ENCODE measurements around the gene MTRFR.
"Not testable (repeated sequence)": the region's sequence is repeated elsewhere in the genome, so short reads cannot be mapped to it uniquely, and the experiment has no call there.

The MTRFR gene

DNA sequence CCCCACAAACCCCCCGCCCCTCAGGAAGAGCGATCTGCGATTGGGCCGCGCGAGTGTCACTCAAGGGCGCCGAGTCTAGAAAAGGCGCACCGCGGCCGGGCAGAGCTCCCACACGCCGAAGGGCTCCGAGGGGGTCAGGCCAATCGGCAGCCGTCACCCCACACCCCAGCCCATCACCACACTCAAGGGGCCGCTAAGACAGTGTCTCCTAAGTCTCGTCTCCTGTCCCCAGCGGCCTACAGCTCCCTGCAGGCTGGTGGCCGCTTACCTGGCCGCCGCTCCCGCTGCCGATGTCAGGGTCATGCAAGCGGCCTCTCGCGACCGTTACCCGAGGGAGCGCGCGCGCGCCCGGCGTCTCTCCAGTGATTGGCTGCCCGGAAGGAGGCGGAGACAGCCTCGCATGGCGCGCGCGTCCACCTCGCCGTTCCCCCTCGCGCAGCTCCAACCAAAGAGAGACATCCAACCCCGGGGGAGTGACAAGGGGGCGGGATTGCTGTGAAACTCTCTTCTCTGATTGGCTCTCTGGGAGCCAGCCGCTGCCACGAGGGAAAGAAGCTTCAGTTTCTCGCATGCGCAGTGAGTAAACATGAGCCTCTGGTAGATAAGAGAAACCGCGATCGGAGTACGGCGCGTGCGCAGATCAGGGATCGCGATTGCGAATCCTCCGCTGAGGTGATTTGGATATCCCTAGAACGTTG is at the start of gene MTRFR, which contains the start of gene MPHOSPH9:
Gene MTRFR (plus strand): TSS at position 630 of the 698 bp plus-strand sequence. CDS start 20,239 bp downstream, outside the sequence.
Gene MPHOSPH9 (minus strand): TSS at position 335 of the 698 bp plus-strand sequence. CDS start 2,777 bp downstream, outside the sequence.
- peak; percentile 100 for DNase-seq (ENCODE audit: low spot score)

GRCh38 chr12:123187637-123188036 is 45.6 kb upstream of the MTRFR start:
- DNase-seq (ENCODE audit: low spot score), result no peak

GRCh38 chr12:123199936-123200335 is 33.3 kb upstream of the MTRFR start:
- DNase-seq (ENCODE audit: low spot score), result no peak

DNA sequence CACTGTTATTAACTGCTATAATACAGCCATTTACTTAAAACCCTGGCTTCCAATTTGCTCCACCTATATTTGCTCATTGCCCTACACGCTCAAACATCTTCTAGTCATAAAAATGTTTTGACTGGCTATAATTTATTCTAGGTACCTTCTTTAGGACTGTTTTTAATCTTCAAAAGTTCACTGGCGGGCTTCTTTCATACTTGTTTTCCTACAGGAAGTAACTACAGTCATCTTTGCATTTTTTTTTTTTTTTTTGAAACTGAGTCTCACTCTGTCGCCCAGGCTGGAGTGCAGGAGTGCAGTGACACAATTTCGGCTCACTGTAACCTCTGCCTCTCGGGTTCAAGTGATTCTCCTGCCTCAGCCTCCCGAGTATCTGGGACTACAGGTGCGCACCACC is 32.8 kb upstream of the MTRFR start:
- DNase-seq (ENCODE audit: low spot score), result no peak

GRCh38 chr12:123206794-123207193 is 26.4 kb upstream of the MTRFR start:
- not testable (repeated sequence) for DNase-seq (ENCODE audit: low spot score)

- DNase-seq (ENCODE audit: low spot score), result not testable (repeated sequence)
Measured at GRCh38 chr12:123207815-123208214, 25.4 kb upstream of the MTRFR start.

DNA sequence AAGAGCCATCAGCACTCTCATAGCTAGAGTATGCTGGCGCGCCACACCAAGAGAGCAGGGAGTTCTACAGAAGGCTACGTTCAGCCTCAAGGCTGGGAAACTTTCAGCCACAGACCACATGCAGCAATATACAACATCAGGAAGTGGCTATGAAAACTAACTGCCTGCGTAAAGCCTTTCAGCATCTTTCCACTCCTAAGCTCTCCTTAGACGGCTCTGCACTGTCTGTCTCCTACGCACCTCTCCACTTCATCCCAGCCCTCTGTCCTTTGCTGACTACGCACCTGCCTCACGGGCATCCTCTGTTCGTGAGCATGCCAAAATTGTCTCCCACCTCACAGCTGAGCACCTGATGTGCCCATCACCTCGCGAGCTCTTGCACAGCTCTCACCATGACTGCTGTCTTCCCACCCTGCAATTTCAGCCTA is 10.0 kb upstream of the MTRFR start:
- DNase-seq (ENCODE audit: low spot score), result no peak

- no peak for DNase-seq (ENCODE audit: low spot score)
Measured at GRCh38 chr12:123225443-123225842, 7.8 kb upstream of the MTRFR start.

GRCh38 chr12:123227581-123228258 is 5.5 kb upstream of the MTRFR start:
- DNase-seq (ENCODE audit: low spot score), result no peak

- DNase-seq (ENCODE audit: low spot score), result no peak
Measured at GRCh38 chr12:123229051-123229450, 4.2 kb upstream of the MTRFR start.

DNA sequence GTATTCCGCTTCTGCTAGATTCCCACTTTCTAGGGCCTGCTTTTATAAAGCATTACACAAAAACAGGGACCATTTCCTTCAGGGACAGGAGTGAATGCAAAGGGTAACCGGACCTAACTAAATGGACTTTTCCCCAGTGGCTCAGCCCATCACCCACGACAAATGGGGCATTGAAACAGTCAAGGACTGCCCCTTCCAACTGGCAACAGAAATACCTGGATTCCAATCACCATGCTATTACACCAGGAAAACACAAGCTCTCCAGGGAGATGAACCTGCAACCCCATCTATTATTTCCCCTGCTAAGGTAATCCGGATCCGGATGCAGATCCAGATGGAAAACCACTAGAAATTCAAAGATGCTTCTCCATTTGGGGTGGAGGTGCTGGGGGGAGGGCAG is 1.3 kb upstream of the MTRFR start:
- no peak for DNase-seq (ENCODE audit: low spot score)

GRCh38 chr12:123232472-123232806 is 797 bp upstream of the MTRFR start:
- DNase-seq (ENCODE audit: low spot score), result no peak

- DNase-seq (ENCODE audit: low spot score), result no peak
Measured at GRCh38 chr12:123233505-123234308, 471 bp downstream of the MTRFR start.

GRCh38 chr12:123237646-123238329 is 4.6 kb downstream of the MTRFR start:
- DNase-seq (ENCODE audit: low spot score), result peak; percentile 62

GRCh38 chr12:123238330-123238682 is 5.1 kb downstream of the MTRFR start:
- no peak for DNase-seq (ENCODE audit: low spot score)

DNA sequence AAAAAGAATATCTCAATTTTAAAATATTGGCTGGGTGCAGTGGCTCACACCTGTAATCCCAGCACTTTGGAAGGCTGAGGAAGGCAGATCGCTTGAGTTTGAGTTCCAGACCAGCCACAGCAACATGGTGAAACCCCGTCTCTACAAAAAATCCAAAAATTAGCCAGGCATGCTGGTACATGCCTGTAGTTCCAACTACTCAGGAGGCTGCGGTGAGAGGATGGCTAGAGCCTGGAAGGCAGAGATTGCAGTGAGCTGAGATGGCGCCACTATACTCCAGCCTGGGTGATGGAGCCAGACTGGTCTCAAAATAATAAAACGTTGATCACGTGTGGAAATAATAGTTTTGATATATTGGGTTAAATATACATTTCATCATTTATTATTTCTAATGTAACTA is 5.7 kb downstream of the MTRFR start:
- DNase-seq (ENCODE audit: low spot score), result no peak

DNA sequence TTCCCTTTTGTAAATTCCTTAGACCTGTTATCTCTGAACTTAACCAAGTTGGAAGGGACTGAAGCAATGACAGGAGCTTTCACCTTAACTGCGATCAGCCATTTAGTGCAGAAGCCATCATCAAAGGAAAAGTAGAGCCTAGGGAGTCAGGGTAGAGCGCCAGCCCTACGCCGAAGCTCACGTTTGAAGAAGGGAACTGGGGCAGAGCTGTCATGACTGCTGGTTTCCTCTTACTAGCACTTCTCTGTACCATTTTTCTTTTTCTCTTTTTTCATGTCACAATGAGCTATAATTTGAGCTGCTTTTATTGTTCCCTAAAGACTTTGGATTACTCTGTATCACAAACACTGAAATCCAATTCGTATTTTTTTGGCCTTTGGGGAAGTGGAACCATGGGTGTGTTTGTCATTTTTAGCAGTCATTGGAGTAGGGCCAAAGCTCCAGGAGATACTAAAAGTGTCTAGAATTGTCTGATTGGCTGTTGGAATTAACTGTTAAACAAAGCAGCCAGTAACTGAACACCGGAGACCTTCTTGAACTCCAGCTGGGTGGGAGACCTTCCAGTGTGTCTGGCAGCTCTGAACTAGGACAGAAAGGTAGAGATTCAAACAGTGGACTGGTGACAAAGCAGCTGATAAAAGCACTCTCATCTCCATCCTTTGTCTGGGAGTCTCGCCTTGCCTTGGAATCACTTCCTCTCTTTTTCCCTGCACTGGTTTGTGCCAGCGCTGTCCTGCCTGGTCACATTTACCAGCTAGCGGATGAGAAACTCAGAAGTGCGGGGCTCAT is 9.1 kb downstream of the MTRFR start:
- peak; percentile 55 for DNase-seq (ENCODE audit: low spot score)

DNA sequence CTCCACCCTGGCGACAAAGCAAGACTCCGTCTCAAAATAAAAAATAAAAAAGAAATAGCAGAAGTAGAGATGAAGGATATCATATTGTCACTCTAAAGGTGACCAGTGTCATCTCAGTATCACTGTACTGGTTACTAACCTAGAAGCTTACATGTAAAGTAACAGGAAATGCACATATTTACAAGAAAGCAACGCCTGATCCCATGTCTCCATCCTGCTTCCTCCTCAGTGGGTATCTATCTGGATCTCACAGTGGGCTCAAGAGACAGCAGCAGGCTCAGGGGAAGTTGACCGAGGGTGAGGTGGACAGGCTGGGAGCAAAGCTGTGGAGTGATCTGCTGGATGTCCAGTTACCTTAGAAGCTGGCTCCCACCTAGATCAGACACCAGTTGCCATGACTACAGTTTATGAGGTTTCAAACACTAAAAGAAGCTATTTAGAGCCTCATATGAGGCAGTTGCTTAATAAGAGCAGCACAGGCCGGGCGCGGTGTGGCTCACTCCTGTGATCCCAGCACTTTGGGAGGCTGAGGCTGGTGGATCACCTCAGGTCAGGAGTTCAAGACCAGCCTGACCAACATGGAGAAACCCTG is 10.5 kb downstream of the MTRFR start:
- no peak for DNase-seq (ENCODE audit: low spot score)

DNA sequence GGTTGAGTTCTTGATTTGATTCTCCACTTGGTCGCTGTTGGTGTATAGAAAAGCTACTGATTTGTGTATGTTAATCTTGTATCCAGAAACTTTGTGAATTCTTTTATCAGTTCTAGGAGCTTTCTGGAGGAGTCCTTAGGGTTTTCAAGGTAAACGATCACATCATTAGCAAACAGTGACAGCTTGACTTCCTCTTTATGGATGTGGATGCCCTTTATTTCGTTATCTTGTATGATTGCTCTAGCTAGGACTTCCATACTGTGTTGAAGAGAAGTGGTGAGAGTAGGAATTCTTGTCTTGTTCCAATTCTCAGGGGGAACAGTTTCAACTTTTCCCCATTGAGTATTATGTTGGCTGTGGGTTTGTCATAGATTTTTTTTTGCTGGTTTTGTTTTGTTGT is 12.4 kb downstream of the MTRFR start:
- DNase-seq (ENCODE audit: low spot score), result no peak

- DNase-seq (ENCODE audit: low spot score), result not testable (repeated sequence)
Measured at GRCh38 chr12:123248129-123248528, 14.9 kb downstream of the MTRFR start.
